GM18907 (cell line): ENCODE data around the gene FAM13C.
"Not testable (repeated sequence)": the region's sequence is repeated elsewhere in the genome, so short reads cannot be mapped to it uniquely, and the experiment has no call there.

Experiments
- ATAC-seq: cut with Tn5 transposase; IDR thresholded peaks from one replicate; pipeline ENCODE4 v1.9.1; 2021; ENCODE audit warnings: mild to moderate bottlenecking, moderate library complexity; ENCODE audit not compliant: unreplicated experiment

FAM13C gene

DNA sequence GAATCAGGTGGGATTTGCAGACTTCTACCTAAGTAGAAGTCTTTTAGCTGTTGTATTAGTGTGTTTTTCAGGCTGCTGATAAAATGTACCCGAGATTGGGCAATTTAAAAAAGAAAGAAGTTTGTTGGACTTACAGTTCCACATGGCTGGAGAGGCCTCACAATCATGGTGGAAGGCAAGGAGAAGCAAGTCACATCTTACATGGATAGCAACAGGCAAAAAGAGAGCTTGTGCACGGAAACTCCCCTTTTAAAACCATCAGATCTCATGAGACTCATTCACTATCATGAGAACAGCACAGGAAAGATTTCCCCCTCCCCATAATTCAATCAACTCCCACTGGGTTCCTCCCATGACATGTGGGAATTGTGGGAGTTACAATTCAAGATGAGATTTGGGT, 123.2 kb downstream of the FAM13C start:
- not testable (repeated sequence) for ATAC-seq

DNA sequence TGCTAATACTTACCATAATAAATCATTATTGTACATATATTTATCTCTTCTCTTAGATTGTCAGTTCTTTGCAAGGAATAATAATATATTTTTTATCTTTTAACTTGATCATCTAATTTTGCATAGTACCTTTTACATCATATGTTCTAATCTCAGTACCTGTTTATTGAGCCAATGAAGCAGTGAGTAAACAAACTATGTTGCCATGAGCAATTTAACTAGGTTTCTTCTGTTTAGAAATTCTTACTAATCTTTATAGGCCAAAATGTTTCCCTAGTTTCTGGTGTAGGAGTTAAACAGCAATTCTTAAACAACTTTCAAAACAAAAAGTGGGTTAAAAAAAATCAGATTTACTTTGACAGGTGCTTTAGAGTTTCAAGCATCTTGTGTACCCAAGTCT, 124.6 kb downstream of the FAM13C start:
- ATAC-seq = no peak

- no peak for ATAC-seq
Observed at GRCh38 chr10:59236064-59236697, 126.2 kb downstream of the FAM13C start.

GRCh38 chr10:59234816-59235429, 127.4 kb downstream of the FAM13C start:
- ATAC-seq = no peak

DNA sequence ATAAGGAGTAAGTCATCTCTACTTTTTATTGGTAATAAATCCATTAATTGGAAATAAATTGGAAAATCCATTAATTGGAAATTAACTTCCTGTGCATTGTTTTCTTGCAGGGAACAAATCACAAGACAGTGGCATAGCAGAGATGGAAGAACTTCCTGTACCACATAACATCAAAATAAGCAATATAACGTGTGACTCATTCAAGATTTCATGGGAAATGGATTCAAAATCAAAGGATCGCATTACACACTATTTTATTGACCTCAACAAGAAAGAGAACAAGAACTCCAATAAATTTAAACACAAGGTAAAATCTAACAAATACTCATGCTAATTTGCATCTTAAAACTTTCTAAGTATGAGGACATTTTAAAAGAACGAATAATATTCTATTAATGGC, 128.2 kb downstream of the FAM13C start:
- ATAC-seq = no peak

DNA sequence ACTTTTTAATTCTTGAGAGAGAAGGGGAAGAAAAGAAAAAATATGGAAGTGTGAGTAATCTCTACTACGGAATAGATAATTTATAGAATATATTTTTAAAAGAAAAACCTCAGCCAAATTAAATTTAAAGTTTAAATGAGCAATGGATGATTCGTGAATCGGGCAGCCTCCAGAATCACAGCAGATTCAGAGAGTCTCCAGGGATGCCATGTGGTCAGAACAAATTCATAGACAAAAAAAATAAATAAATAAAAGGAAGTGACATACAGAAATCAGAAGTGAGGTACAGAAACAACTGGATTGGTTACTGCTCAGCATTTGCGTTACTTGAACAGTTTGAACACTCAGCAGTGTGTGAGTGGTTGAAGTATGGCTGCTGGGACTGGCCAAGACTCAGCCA, 132.9 kb downstream of the FAM13C start:
- ATAC-seq = no peak

GRCh38 chr10:59227136-59227673, 135.1 kb downstream of the FAM13C start:
- ATAC-seq = no peak

DNA sequence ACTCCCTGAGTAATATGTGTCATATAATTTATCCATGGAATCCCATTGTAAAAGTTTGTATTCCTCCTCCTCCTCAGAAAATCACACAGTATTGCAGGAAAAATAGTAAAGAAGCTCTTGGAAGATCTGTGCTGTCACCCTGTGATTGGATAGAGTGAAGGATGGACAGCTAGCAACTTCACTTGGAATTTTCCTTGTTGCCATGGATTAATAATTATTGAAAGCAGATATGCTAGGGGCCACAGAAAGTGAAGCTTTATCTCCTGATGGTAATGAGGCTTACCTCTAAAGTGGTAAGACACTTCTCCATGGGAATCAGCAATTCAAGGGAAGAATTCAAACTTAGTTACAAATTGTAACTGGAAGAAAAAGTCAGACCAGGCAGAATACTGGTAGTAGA, 137.1 kb downstream of the FAM13C start:
- ATAC-seq = no peak

DNA sequence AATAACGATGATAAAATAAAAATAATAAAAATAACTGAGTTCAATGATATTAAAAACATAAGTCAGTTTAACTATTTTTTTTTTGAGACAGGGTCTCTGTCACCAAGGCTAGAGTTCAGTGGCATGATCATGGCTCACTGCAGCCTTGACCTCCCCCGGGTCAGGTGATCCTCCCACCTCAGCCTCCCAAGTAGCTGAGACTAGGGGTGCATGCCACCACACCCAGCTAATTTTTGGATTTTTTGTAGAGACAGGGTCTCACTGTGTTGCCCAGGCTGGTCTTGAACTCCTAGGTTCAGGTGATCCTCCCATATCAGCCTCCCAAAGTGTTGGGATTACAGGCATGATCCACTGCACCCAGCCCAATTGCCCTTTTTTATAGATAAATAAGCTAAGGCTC, 138.8 kb downstream of the FAM13C start:
- ATAC-seq = not testable (repeated sequence)

- ATAC-seq = no peak
Observed at GRCh38 chr10:59222788-59223187, 139.6 kb downstream of the FAM13C start.

DNA sequence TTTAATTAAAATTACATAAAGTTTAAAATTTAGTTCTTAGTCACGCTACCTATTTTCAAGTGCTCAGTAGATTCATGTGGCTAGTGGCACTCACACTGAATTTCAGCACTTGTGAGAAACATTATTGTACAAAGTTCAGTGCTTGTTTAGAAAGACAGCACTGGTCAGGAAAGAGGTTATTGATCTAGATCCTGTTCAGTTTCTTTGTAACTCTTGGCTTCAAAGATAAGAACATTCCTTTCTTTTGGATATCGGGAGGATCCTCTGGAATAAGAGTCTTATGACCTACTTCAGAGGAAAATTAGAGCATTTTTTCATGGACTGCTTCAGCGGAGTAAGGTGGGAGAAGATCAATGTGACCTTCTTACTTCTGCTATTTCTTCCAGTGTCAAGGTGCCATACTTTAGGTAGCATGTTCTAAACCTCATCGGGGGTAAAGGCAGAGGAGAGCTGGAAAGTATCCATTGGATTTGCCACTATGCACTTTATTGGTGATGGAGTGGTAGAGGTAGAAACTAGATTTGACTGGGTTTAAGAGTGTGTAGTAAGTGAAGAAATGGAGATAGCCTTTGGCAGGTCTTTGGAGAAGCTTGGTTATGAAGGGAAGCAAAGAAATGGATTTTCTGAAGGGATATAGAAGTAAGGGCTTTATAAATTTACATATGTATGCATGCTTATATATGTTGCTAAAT, 146.0 kb downstream of the FAM13C start:
- ATAC-seq = no peak

- ATAC-seq = no peak
Observed at GRCh38 chr10:59214160-59214559, 148.2 kb downstream of the FAM13C start.

DNA sequence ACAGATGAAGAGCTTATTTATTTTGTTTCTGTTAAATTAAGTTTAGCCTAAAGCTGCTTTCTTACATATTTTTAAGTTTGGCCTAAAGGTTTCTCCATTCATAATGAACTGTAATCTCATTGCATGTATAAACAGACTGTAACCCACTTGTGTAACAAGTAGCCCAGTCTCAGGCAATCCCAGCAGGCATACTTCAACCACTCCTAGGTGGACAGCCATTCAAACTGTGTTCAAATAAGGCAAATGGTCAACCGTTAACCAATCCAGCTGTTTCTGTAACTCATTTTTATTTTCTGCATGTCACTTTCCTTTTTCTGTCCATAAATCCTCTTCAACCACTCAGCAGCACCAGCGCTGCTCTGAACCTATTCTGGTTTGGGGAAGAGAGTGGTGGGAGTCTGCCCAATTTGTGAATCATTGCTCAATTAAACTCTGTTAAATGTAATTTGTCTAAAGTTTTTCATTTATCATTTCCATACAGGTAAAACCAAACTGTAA, 150.0 kb downstream of the FAM13C start:
- no peak for ATAC-seq

DNA sequence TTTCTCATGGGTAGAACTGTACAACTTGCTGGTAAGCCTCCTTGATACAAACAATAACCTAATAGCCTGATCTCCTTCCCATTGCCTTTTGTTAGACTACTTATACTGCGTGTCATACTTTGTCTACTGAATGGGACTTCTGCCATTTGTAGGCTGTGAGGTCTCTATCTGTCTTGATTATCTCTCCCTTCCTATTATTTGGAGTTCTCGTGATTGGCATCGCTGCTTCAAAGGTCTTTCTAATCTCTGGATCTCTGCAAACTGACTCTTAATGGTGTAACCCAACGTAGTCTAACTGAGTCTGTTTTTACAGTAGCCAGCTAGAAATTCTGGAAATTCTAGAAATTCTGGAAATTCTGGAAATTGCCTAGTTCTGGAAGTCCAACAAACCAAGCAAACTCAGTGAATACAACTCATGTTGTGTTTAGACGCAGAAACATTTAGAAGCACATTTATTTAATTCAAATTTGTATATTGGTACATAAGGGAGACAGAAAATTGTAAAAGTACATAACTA, 156.1 kb downstream of the FAM13C start:
- ATAC-seq = no peak
